Measurements from ENCODE around the gene PER3.

GRCh38 chr1:7747605-7748004 lies 36.5 kb upstream of the PER3 start:
- TF ChIP-seq EZH2phosphoT487 (IDR thresholded peaks at IDR 0.05; ENCODE audit: borderline replicate concordance, low read length), result no peak
- TF ChIP-seq CTCF (conservative IDR thresholded peaks at IDR 0.05; ENCODE audit: low read depth, low read length), result no peak
- no peak for TF ChIP-seq EZH2 (IDR thresholded peaks at IDR 0.05; ENCODE audit: low read length, unreplicated experiment)

All from PC-3 (cell line).